Calu3 (cell line): ENCODE data around the gene CCDC91. TPM values are rescaled to one million over a fixed set of nuclear protein-coding genes. Genes with fewer than 3 reads are reported as not detected.
"Not testable (repeated sequence)": the region's sequence is repeated elsewhere in the genome, so short reads cannot be mapped to it uniquely, and the experiment has no call there.

Source experiments
- BruUV-seq: library from RNA; stranded (reverse); fragments of 400-500 nt; replicated peaks from 2 replicates; lab custom pipeline; 2021; lab: Mats Ljungman, UMichigan
- CTCF ChIA-PET: fragments of 300-600 bp; sonication (Branson Sonifier 250); formaldehyde crosslinking; loops from one replicate; lab custom pipeline; 2022; ENCODE audit warnings: antibody characterized with exemption; lab: Charles Lee
- DNase-seq: peaks from one replicate; pipeline ENCODE4 v3.0.0; 2022
- H3K27ac Mint-ChIP-seq: one replicate; pipeline ENCODE4 v1.8.0; 2022; ENCODE audit warnings: mixed read lengths; ENCODE audit not compliant: unreplicated experiment
- H3K27me3 Mint-ChIP-seq: one replicate; pipeline ENCODE4 v1.8.0; 2022; ENCODE audit warnings: mixed read lengths; ENCODE audit not compliant: unreplicated experiment
- H3K36me3 Mint-ChIP-seq: one replicate; pipeline ENCODE4 v1.8.0; 2022; ENCODE audit warnings: mild to moderate bottlenecking, moderate library complexity, mixed read lengths; ENCODE audit not compliant: insufficient read depth, unreplicated experiment
- H3K4me1 Mint-ChIP-seq: one replicate; pipeline ENCODE4 v1.8.0; 2022; ENCODE audit warnings: mild to moderate bottlenecking, low read depth, mixed read lengths; ENCODE audit not compliant: unreplicated experiment
- H3K4me3 Mint-ChIP-seq: one replicate; pipeline ENCODE4 v1.8.0; 2022; ENCODE audit warnings: mild to moderate bottlenecking, low read depth, moderate library complexity, mixed read lengths; ENCODE audit not compliant: unreplicated experiment
- H3K9me3 Mint-ChIP-seq: one replicate; pipeline ENCODE4 v1.8.0; 2022; ENCODE audit warnings: low read depth, mixed read lengths; ENCODE audit not compliant: unreplicated experiment
- CTCF ChIP-seq: fragments of 200-600 bp; IDR thresholded peaks from one replicate; pipeline ENCODE4 v1.8.0; 2022; ENCODE audit warnings: antibody characterized with exemption; ENCODE audit not compliant: unreplicated experiment
- intact Hi-C: fragments of 100-400 bp; cut with micrococcal nuclease; formaldehyde crosslinking; loops from one replicate; pipeline ENCODE4 v1.10.0; 2022; ENCODE audit not compliant: unreplicated experiment
- total RNA-seq: library from RNA; stranded (reverse); gene quantifications from 2 replicates; pipeline ENCODE4 v1.2.3, GENCODE V29; 2022

The CCDC91 gene
- total RNA-seq, 1 experiment from 2014 or later: 25.6 TPM

DNA sequence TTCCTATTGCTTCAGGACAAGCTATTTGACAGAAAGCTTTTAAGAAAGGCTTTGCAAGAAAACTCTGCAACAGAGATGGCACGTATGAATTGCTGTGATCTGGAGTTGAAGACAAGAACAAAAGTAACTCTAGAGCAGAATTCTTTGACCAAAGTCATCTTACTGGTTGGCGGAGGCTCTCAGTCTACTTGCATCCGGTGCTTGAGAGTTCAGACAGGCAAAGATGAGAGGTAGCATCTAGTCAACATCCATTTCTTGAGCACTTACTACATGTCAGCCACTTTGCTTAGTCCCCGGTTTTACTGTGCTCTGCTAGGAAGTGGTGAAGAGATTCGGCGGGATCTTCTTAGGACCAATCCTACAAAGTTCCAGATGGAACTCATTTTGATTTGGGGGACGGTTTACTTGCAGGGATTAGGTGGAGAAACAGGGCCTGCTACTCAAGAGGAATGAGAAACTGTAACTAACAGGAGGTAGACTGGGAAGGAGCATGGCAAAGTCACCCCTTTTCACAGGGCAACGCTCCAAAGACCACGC is 404 bp upstream of the CCDC91 start:
- H3K9me3 Mint-ChIP-seq: peaks cover 6% of the 10 kb centered on the region
- CTCF ChIA-PET: no interaction called here
- H3K36me3 Mint-ChIP-seq: peaks cover 21% of the 10 kb centered on the region
- peaks cover 14% of the 10 kb centered on the region for H3K4me1 Mint-ChIP-seq
- intact Hi-C loops: loop anchor here (5.0 kb wide), 1 partner anchor 682 kb away; no protein-coding TSS in a partner anchor
- TSS peak; percentile 64 for BruUV-seq
- H3K27me3 Mint-ChIP-seq: no peaks in the 10 kb centered on the region
- no peak for TF ChIP-seq CTCF
- H3K4me3 Mint-ChIP-seq: peak overlapping the region; percentile 99
- peak overlapping the region; percentile 100 for H3K27ac Mint-ChIP-seq
- DNase-seq: peak; percentile 7

DNA sequence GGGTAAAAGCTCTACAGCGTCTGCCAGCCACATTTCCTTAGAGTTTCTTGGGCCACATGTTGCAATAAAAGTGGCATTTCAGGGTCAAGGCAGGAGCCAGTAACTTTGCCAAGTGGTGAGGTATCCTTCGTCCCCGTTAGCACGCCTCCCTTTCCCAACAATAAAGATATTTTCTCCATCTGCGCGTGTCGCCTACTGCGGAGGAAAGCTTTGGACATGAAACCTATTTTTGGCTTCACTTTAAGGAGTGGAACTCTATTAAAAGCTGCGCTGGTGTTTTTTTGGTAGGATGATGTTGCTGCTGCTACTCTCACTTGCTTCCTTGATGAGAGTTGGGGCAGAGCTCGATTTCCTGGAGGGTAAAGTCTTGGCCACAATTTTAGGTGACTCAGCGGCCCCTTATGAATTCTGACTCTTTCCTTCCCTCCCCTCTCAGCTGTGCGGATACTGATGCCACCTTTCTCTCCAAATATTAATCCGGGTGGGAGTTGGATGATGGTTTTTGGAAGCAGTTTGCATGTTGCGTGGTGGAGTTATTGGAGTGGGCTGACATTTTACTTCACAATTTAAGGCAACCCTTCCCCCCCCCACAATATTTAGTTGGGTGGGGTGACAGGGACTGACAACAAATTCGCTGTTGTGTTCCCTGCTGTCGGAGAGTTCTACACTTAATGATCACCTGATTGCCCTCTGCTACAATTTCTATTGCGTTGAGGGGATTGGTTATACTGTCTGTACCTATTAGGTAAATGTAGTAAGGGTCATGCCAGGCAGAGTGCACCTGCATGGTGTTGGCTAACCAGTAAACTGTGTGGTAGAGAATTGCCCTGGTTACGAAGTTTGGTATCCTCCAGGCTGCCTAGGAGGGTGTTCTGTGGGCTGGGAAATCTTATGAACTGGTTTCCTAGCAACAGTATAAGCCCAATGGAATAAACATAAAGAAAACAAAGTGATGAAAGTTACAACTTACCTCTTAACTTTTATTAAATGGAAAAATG is 1.1 kb downstream of the CCDC91 start:
- BruUV-seq: TSS peak; percentile 65
- peaks cover 6% of the 10 kb centered on the region for H3K9me3 Mint-ChIP-seq
- peak; percentile 11 for DNase-seq
- H3K27ac Mint-ChIP-seq: peak overlapping the region; percentile 100
- peaks cover 14% of the 10 kb centered on the region for H3K4me1 Mint-ChIP-seq
- CTCF ChIA-PET: interaction anchor here (0.6 kb wide), 1 partner anchor 788 kb away, joined by 8 read pairs; no protein-coding TSS in a partner anchor
- peaks cover 21% of the 10 kb centered on the region for H3K36me3 Mint-ChIP-seq
- intact Hi-C loops: loop anchor here (5.0 kb wide), 1 partner anchor 681 kb away; no protein-coding TSS in a partner anchor
- no peak for TF ChIP-seq CTCF
- no peaks in the 10 kb centered on the region for H3K27me3 Mint-ChIP-seq
- H3K4me3 Mint-ChIP-seq: peak overlapping the region; percentile 99

DNA sequence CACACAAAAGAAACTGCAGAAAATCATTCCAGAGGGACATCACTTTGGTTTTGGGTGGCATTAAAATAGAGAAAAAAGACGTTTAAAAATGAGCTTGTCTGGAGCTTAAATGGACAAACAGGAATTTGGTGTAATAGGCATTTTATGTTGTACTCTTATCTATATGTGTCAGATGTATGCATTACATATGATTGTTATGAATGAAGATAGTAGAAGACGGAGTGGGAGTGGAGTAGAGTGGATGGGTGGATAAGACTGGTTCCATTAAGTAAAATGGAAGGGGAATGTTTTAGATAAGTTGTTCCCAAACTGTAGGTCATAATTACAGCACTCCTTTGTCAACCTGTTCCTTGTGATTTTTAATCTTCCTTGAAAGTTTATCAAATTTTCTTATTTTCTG is 1.9 kb downstream of the CCDC91 start:
- BruUV-seq: no TSS peak
- no peaks in the 10 kb centered on the region for H3K27me3 Mint-ChIP-seq
- peaks cover 14% of the 10 kb centered on the region for H3K4me1 Mint-ChIP-seq
- H3K4me3 Mint-ChIP-seq: no peak overlapping the region
- TF ChIP-seq CTCF: no peak
- CTCF ChIA-PET: no interaction called here
- intact Hi-C loops: loop anchor here (5.0 kb wide), 1 partner anchor 680 kb away; no protein-coding TSS in a partner anchor
- peaks cover 21% of the 10 kb centered on the region for H3K36me3 Mint-ChIP-seq
- DNase-seq: no peak
- H3K27ac Mint-ChIP-seq: peak overlapping the region; percentile 100
- H3K9me3 Mint-ChIP-seq: peaks cover 6% of the 10 kb centered on the region

GRCh38 chr12:28194621-28195020 is 4.4 kb downstream of the CCDC91 start:
- H3K27ac Mint-ChIP-seq, H3K4me3 Mint-ChIP-seq, H3K27me3 Mint-ChIP-seq, H3K9me3 Mint-ChIP-seq, BruUV-seq, CTCF ChIA-PET, DNase-seq: not testable (repeated sequence)
- intact Hi-C loops: loop anchor here (5.0 kb wide), 1 partner anchor 678 kb away; no protein-coding TSS in a partner anchor
- Mint-ChIP-seq H3K36me3 (peaks cover 20% of the 10 kb centered on the region), H3K4me1 (peaks cover 14% of the 10 kb centered on the region)

DNA sequence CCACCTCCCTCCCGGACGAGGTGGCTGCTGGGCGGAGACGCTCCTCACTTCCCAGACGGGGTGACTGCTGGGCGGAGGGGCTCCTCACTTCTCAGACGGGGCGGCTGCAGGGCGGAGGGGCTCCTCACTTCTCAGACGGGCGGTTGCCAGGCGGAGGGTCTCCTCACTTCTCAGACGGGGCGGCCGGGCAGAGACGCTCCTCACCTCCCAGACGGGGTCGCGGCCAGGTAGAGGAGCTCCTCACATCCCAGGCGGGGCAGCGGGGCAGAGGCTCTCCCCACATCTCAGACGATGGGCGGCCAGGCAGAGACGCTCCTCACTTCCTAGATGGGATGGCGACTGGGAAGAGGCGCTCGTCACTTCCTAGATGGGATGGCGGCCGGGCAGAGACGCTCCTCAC is 10.9 kb downstream of the CCDC91 start:
- H3K4me1 Mint-ChIP-seq, H3K9me3 Mint-ChIP-seq, intact Hi-C loops, H3K36me3 Mint-ChIP-seq, DNase-seq, H3K4me3 Mint-ChIP-seq, H3K27me3 Mint-ChIP-seq, H3K27ac Mint-ChIP-seq, CTCF ChIA-PET, BruUV-seq: not testable (repeated sequence)
